ENCODE data around the gene GSG1L2. TPM values are rescaled to one million over a fixed set of nuclear protein-coding genes. Genes with fewer than 3 reads are reported as not detected.

Gene GSG1L2
- total and polyA plus RNA-seq, 2 of the 13 experiments (the other 11 are each of a cell fraction or from before 2014, with no cell fraction given) = not detected

- 33% methylated on average over 2 of the region's 4 CpGs for WGBS (ENCODE audit: low lambda C conversion rate)
- no peaks in the 10 kb centered on the region for H3K4me1 ChIP-seq (ENCODE audit: insufficient read depth, low read length)
- in situ Hi-C loops (cut with HindIII; ENCODE audit: extremely low pct_ligation_motif_present, low pct_unique_long_range_greater_than_20kb) (no loop called here), intact Hi-C loops (cut with micrococcal nuclease; ENCODE audit: unreplicated experiment) (no loop called here)
- CTCF ChIA-PET (ENCODE audit: low intra/inter-chr PET ratio, low total read pairs) = no interaction called here
- no TSS peak for BruUV-seq (replicated peaks)
- no peak for ATAC-seq
- H3K4me3 ChIP-seq (replicated peaks in 1 of 3; ENCODE audit: insufficient read depth in 1 of 3, low read depth in 2 of 3, low read length in 3 of 3) = no peak overlapping the region
- POLR2A ChIA-PET = no interaction called here
- DNase-seq (ENCODE audit: low spot score) = no peak
- no peak overlapping the region for H3K4me2 ChIP-seq (ENCODE audit: low read depth, low read length)
- H3K79me2 ChIP-seq (ENCODE audit: insufficient read depth, low read length) = no peaks in the 10 kb centered on the region
- no peaks in the 10 kb centered on the region for H3K36me3 ChIP-seq (replicated peaks in 1 of 2; ENCODE audit: control insufficient read depth in 1 of 2, insufficient read depth in 2 of 2, low read length in 2 of 2)
- FAIRE-seq = no peak
- no peak overlapping the region for H3K27ac ChIP-seq (ENCODE audit: extremely low read length, insufficient read depth, low read length)
- H2AFZ ChIP-seq (ENCODE audit: low read length) = no peak overlapping the region
- no peaks in the 10 kb centered on the region for H4K20me1 ChIP-seq (ENCODE audit: insufficient read depth, low read length)
- TF ChIP-seq ZNF318 (CRISPR knock-in tag; IDR thresholded peaks at IDR 0.05) = no peak
- no peak for TF ChIP-seq SIX4 (CRISPR knock-in tag; IDR thresholded peaks at IDR 0.05)
- TF ChIP-seq SP5 (CRISPR knock-in tag; IDR thresholded peaks at IDR 0.05; ENCODE audit: borderline replicate concordance, low read depth) = no peak
- TF ChIP-seq ZSCAN20 (CRISPR knock-in tag; IDR thresholded peaks at IDR 0.05; ENCODE audit: borderline replicate concordance) = no peak
- TF ChIP-seq ZNF253 (CRISPR knock-in tag; IDR thresholded peaks at IDR 0.05; ENCODE audit: borderline replicate concordance) = no peak
- H3K9me3 ChIP-seq (ENCODE audit: low read length) = no peaks in the 10 kb centered on the region
- no peak overlapping the region for H3K9ac ChIP-seq (ENCODE audit: insufficient read depth, low read depth, low read length)
- peaks cover 3% of the 10 kb centered on the region in 2 experiments; a peak in 2 of 5 replicates for H3K27me3 ChIP-seq (ENCODE audit: control insufficient read depth in 1 of 2, insufficient read depth in 2 of 2, low read length in 2 of 2)
These were observed 12.0 kb upstream of the GSG1L2 start for GRCh38 chr17:9833922-9834321.
